IMR-90 (cell line): ENCODE results near the gene MAK. TPM values are rescaled to one million over a fixed set of nuclear protein-coding genes. Genes with fewer than 3 reads are reported as not detected.
A peak's percentile ranks its signal among the peaks of the same experiment; 100 is the strongest.

Experiments
- ATAC-seq: fragments of 200-7000 bp; cut with Tn5 transposase; 2 replicates; pipeline ENCODE4 v1.9.1; 2020; ENCODE audit warnings: low read depth, mild to moderate bottlenecking, moderate library complexity
- BruUV-seq: library from RNA; stranded (reverse); fragments of 400-500 nt; replicated peaks from 2 replicates; lab custom pipeline; 2021; lab: Mats Ljungman, UMichigan
- CTCF ChIA-PET: fragments of 300-600 bp; formaldehyde crosslinking; extraction: SDS; loops from one replicate; lab custom pipeline; 2021; ENCODE audit warnings: antibody characterized with exemption; lab: Yijun Ruan, JAX
- POLR2A ChIA-PET: fragments of 300-600 bp; sonication (Branson Sonifier 250); formaldehyde crosslinking; loops from one replicate; lab custom pipeline; 2022; ENCODE audit warnings: antibody characterized with exemption; ENCODE audit not compliant: unreplicated experiment; lab: Charles Lee
- DNase-seq: peaks from one replicate; pipeline ENCODE4 v3.0.0; 2013
- H2AFZ ChIP-seq: replicated peaks from 2 replicates; pipeline ENCODE3; 2013; ENCODE audit warnings: low read length, mild to moderate bottlenecking; ENCODE audit not compliant: poor library complexity
- H2AK5ac ChIP-seq: 2 replicates; pipeline ENCODE4 v1.6.1; 2013; ENCODE audit warnings: low read depth, low read length, inconsistent platforms
- H2AK9ac ChIP-seq: replicated peaks from 2 replicates; pipeline ENCODE3; 2013; ENCODE audit warnings: mild to moderate bottlenecking, low read depth, low read length, moderate library complexity; ENCODE audit not compliant: poor library complexity
- H2BK120ac ChIP-seq: 2 replicates; pipeline ENCODE4 v1.6.1; 2013; ENCODE audit warnings: low read depth, low read length, inconsistent platforms
- H2BK15ac ChIP-seq: 3 replicates; pipeline ENCODE4 v1.6.1; 2013; ENCODE audit warnings: low read depth, low read length, inconsistent platforms
- H2BK20ac ChIP-seq: 2 replicates; pipeline ENCODE4 v1.6.1; 2013; ENCODE audit warnings: low read depth, mild to moderate bottlenecking, inconsistent platforms, low read length, moderate library complexity
- H2BK5ac ChIP-seq: 2 replicates; pipeline ENCODE4 v1.6.1; 2013; ENCODE audit warnings: mild to moderate bottlenecking, low read depth, low read length, inconsistent platforms; ENCODE audit not compliant: poor library complexity, severe bottlenecking
- H3K14ac ChIP-seq: replicated peaks from 2 replicates; pipeline ENCODE4 v1.6.1; 2013; ENCODE audit warnings: low read depth, low read length, inconsistent platforms
- H3K18ac ChIP-seq: 2 replicates; pipeline ENCODE4 v1.6.1; 2013; ENCODE audit warnings: low read depth, low read length, control low read depth
- H3K23ac ChIP-seq: 2 replicates; pipeline ENCODE4 v1.6.1; 2013; ENCODE audit warnings: low read depth, low read length, inconsistent platforms
- H3K27ac ChIP-seq: 2 replicates; pipeline ENCODE4 v1.5.1; 2013; ENCODE audit warnings: mild to moderate bottlenecking, control low read depth, low read length; ENCODE audit not compliant: insufficient read depth
- H3K27me3 ChIP-seq: 2 replicates; pipeline ENCODE4 v1.6.1; 2013; ENCODE audit warnings: low read length; ENCODE audit not compliant: control insufficient read depth, insufficient read depth
- H3K36me3 ChIP-seq: 2 replicates; pipeline ENCODE4 v1.6.1; 2013; ENCODE audit warnings: low read length, mixed read lengths; ENCODE audit not compliant: control insufficient read depth, insufficient read depth
- H3K4ac ChIP-seq: 2 replicates; pipeline ENCODE4 v1.6.1; 2013; ENCODE audit warnings: low read depth, low read length, inconsistent platforms
- H3K4me1 ChIP-seq: 2 replicates; pipeline ENCODE4 v1.6.1; 2013; ENCODE audit warnings: low read length, mixed read lengths; ENCODE audit not compliant: control insufficient read depth, insufficient read depth
- H3K4me2 ChIP-seq: 2 replicates; pipeline ENCODE4 v1.6.1; 2013; ENCODE audit warnings: low read depth, mild to moderate bottlenecking, control low read depth, low read length, moderate library complexity
- H3K4me3 ChIP-seq: 2 replicates; pipeline ENCODE4 v1.5.1; 2013; ENCODE audit warnings: low read depth, mild to moderate bottlenecking, control low read depth, low read length, moderate library complexity; ENCODE audit not compliant: insufficient read depth
- H3K56ac ChIP-seq: 2 replicates; pipeline ENCODE4 v1.6.1; 2013; ENCODE audit warnings: low read length, inconsistent platforms; ENCODE audit not compliant: insufficient read depth; ENCODE audit errors: extremely low read depth
- H3K79me1 ChIP-seq, 2 experiments: 2 replicates each; pipeline ENCODE4 v1.6.1; 2013; ENCODE audit warnings: low read length in 2 of 2, inconsistent platforms in 1 of 2, low read depth in 1 of 2
- H3K9ac ChIP-seq: 2 replicates; pipeline ENCODE4 v1.6.1; 2013; ENCODE audit warnings: low read depth, low read length, control low read depth
- H3K9me1 ChIP-seq: 2 replicates; pipeline ENCODE4 v1.6.1; 2013; ENCODE audit warnings: low read length, inconsistent platforms; ENCODE audit not compliant: insufficient read depth
- H3K9me3 ChIP-seq: 2 replicates; pipeline ENCODE4 v1.6.1; 2013; ENCODE audit warnings: low read length; ENCODE audit not compliant: control insufficient read depth, insufficient read depth
- H4K20me1 ChIP-seq: 2 replicates; pipeline ENCODE4 v1.6.1; 2013; ENCODE audit warnings: low read length, inconsistent platforms; ENCODE audit not compliant: insufficient read depth
- H4K5ac ChIP-seq: 2 replicates; pipeline ENCODE4 v1.6.1; 2013; ENCODE audit warnings: mild to moderate bottlenecking, low read depth, low read length, control low read depth
- H4K8ac ChIP-seq, 2 experiments: 2 replicates each; pipeline ENCODE4 v1.6.1; 2013; ENCODE audit warnings: low read depth in 2 of 2, low read length in 2 of 2, control low read depth in 1 of 2, inconsistent platforms in 1 of 2
- H4K91ac ChIP-seq: 2 replicates; pipeline ENCODE4 v1.6.1; 2013; ENCODE audit warnings: low read depth, low read length, inconsistent platforms; ENCODE audit not compliant: insufficient read depth
- NFE2L2 ChIP-seq: fragments of 150-350 bp; IDR thresholded peaks from 2 replicates; pipeline ENCODE4 v1.6.1; 2016; ENCODE audit warnings: low read depth, mild to moderate bottlenecking, low read length
- WGBS, 2 experiments: methylation state at CpG; one replicate each; pipeline versions ENCODE4 v1.1.5 to v1.1.7; 2013; ENCODE audit warnings: missing lambda C conversion rate in 2 of 2; ENCODE audit not compliant: insufficient read length in 1 of 2; ENCODE audit errors: extremely low coverage in 2 of 2; 5-methylcytosine and 5-hydroxymethylcytosine counted together
- dilution Hi-C: fragments of 300-500 bp; cut with HindIII; formaldehyde crosslinking; loops from one replicate; pipeline ENCODE4 v1.14.3; 2018; ENCODE audit warnings: low sequenced_read_pairs; ENCODE audit not compliant: unreplicated experiment
- in situ Hi-C: fragments of 300-500 bp; cut with MboI; formaldehyde crosslinking; loops from 3 replicates; pipeline ENCODE4 v1.14.3; 2019; ENCODE audit warnings: low sequenced_read_pairs, inconsistent platforms, mixed read lengths
- intact Hi-C: fragments of 100-400 bp; cut with micrococcal nuclease; formaldehyde crosslinking; loops from 2 replicates; pipeline ENCODE4 v1.10.0; 2022
- polyA plus RNA-seq, 3 experiments: library from polyadenylated mRNA; depleted of rRNA; stranded (reverse); fragments of >200 nt; gene quantifications; 2 replicates each; pipeline ENCODE4 v1.2.3, GENCODE V29; 2012; ENCODE audit warnings: low replicate concordance in 1 of 3
- total RNA-seq: library from RNA; depleted of rRNA; stranded (reverse); fragments of >200 nt; gene quantifications from 2 replicates; pipeline ENCODE4 v1.2.3, GENCODE V29; 2012

MAK gene
- total and polyA plus RNA-seq, 2 of the 4 experiments (the other 2 are of a cell fraction): not detected

DNA sequence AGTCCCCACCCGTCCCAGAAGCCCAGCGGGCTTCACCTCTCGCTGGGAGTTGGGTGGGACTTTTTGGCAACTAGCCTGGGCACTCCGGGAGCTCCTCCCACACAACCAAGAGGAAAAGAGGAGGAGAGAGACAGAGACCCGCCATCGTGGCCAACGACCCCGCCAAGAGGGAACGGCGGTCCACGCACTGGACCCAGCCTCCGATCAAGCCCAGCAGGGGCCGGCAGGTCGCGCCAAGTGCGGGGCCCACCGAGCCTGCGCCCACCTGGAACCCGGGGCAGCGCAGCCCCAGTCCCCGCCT lies 118.4 kb downstream of the MAK start:
- POLR2A ChIA-PET: no interaction called here
- Histone ChIP-seq H2BK20ac (no peak overlapping the region), H3K36me3 (peaks cover under 1% of the 10 kb centered on the region), H4K5ac (peak overlapping the region; percentile 85), H2BK15ac (no peak overlapping the region), H3K27me3 (no peaks in the 10 kb centered on the region), H3K4me2 (peak overlapping the region; percentile 78), H3K79me1 (peaks cover 16 to 31% of the 10 kb centered on the region in 2 experiments), H3K14ac (0 out of 2 replicates have a peak overlapping the region, but pooled peaks have one; percentile 84), H3K9ac (peak overlapping the region; percentile 81), H2BK5ac (peak overlapping the region; percentile 81), H3K23ac (no peak overlapping the region), H4K8ac (peak overlapping the region; percentile 83 to 86; a peak in 3 of 4 replicates), H3K9me1 (peaks cover 7% of the 10 kb centered on the region), H4K20me1 (peaks cover 4% of the 10 kb centered on the region; the same call in 1 of the 2 replicates), H3K9me3 (peaks cover 9% of the 10 kb centered on the region), H2BK120ac (no peak overlapping the region), H3K56ac (no peak overlapping the region), H3K27ac (peak overlapping the region; percentile 82), H2AK9ac (peak overlapping the region; percentile 91), H3K4me1 (peaks cover 8% of the 10 kb centered on the region), H2AFZ (peak overlapping the region; percentile 89), H4K91ac (peak overlapping the region; percentile 76; the same call in 1 of the 2 replicates), H2AK5ac (no peak overlapping the region), H3K4me3 (peak overlapping the region; percentile 76), H3K4ac (peak overlapping the region; percentile 82), H3K18ac (no peak overlapping the region; the same call in 1 of the 2 replicates)
- DNase-seq (no peak), ATAC-seq (no peak)
- CTCF ChIA-PET: no interaction called here
- intact Hi-C loops: loop anchor here (5.0 kb wide), 1 partner anchor 82 kb away; no protein-coding TSS in a partner anchor
- TF ChIP-seq NFE2L2: no peak
- dilution Hi-C loops: no loop called here
- in situ Hi-C loops: no loop called here
- 45% methylated on average over 8 of the region's 21 CpGs; no CpG with 5 or more reads in 1 of the 2 experiments for WGBS, 2 experiments
- no TSS peak for BruUV-seq
